Measurements from ENCODE around the gene VPS13D. TPM values are rescaled to one million over a fixed set of nuclear protein-coding genes. Genes with fewer than 3 reads are reported as not detected.

Gene VPS13D
- total RNA-seq, 2 donors from 2014 or later, result 54.0 to 63.3 TPM

GRCh38 chr1:12444329-12444841 is 214.6 kb downstream of the VPS13D start:
- no peak overlapping the region for H3K27ac ChIP-seq
- H3K27me3 ChIP-seq, result no peaks in the 10 kb centered on the region
- no peaks in the 10 kb centered on the region for H3K36me3 ChIP-seq (replicated peaks in 1 of 2; ENCODE audit: insufficient read depth in 1 of 2, low read depth in 2 of 2)
- no peak for DNase-seq
- ATAC-seq, result no peak
- WGBS, 2 donors, result 94% methylated on average over 4 of the region's 4 CpGs
- H3K9me3 ChIP-seq, result no peaks in the 10 kb centered on the region
- intact Hi-C loops (cut with DNase I), result no loop called here
- TF ChIP-seq CTCF (IDR thresholded peaks at IDR 0.05) (no peak), POLR2A (IDR thresholded peaks at IDR 0.05) (no peak)
- H3K4me3 ChIP-seq, result no peak overlapping the region
- H3K4me1 ChIP-seq, result peaks cover 20% of the 10 kb centered on the region

DNA sequence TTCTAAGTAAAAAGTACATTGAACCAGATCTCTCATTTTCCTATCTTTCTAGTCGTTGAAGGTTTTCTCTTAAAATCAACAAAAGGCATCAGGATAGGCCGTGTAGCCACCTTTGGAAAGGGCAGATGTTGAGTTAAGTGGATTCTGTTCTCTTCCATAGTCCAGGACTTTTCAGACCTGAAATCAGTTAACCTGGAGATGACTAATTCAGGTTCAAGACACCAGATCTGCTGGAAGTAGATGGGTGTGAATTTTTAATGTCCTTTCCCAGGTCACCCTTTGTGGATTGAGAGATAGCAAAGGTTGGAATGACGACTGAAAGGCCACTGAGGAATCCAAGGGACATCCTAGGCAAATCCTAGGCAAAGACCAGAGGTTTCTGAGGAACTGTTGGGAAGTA is 215.4 kb downstream of the VPS13D start:
- intact Hi-C loops (cut with DNase I), result no loop called here
- H3K27me3 ChIP-seq, result no peaks in the 10 kb centered on the region
- no peak overlapping the region for H3K4me3 ChIP-seq
- no peak overlapping the region for H3K27ac ChIP-seq
- 70 to 76% methylated on average over 3 of the region's 3 CpGs for WGBS, 2 donors
- H3K4me1 ChIP-seq, result peaks cover 28% of the 10 kb centered on the region
- TF ChIP-seq POLR2A (IDR thresholded peaks at IDR 0.05), result no peak
- TF ChIP-seq CTCF (IDR thresholded peaks at IDR 0.05), result no peak
- no peak for DNase-seq
- H3K36me3 ChIP-seq (replicated peaks in 1 of 2; ENCODE audit: insufficient read depth in 1 of 2, low read depth in 2 of 2), result no peaks in the 10 kb centered on the region
- H3K9me3 ChIP-seq, result no peaks in the 10 kb centered on the region
- no peak for ATAC-seq

DNA sequence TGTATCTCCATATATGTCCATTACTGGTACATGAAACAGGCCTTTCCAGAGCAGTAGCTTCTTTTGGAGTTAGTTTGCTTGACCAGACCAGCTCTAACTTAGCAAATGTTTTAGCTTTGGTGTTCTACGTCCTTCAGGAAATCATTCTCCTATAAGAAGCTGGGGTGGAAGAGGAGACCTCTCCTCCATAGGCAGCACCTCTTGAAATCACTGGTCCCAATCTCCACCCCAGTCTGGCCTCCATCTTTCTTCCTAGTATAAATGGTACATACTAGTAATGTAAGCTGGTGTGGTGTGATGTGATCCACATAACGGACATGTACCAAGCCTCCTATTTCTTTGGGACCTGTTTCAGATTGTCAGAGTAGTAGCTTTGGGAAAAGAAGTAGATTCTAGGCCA is 216.8 kb downstream of the VPS13D start:
- Histone ChIP-seq H3K36me3 (replicated peaks in 1 of 2; ENCODE audit: insufficient read depth in 1 of 2, low read depth in 2 of 2) (no peaks in the 10 kb centered on the region), H3K9me3 (no peaks in the 10 kb centered on the region), H3K4me1 (peaks cover 42% of the 10 kb centered on the region), H3K27me3 (no peaks in the 10 kb centered on the region), H3K4me3 (no peak overlapping the region), H3K27ac (no peak overlapping the region)
- DNase-seq (no peak), ATAC-seq (no peak)
- intact Hi-C loops (cut with DNase I), result no loop called here
- no peak for TF ChIP-seq CTCF (IDR thresholded peaks at IDR 0.05)
- TF ChIP-seq POLR2A (IDR thresholded peaks at IDR 0.05), result no peak
- WGBS, 2 donors, result 94 to 97% methylated on average over 2 of the region's 2 CpGs

- Histone ChIP-seq H3K36me3 (replicated peaks in 1 of 2; ENCODE audit: insufficient read depth in 1 of 2, low read depth in 2 of 2) (no peaks in the 10 kb centered on the region), H3K27me3 (no peaks in the 10 kb centered on the region), H3K4me1 (peaks cover 44% of the 10 kb centered on the region), H3K4me3 (no peak overlapping the region), H3K9me3 (no peaks in the 10 kb centered on the region), H3K27ac (no peak overlapping the region)
- ATAC-seq, result no peak
- DNase-seq, result no peak
- WGBS, 2 donors, result 47 to 63% methylated on average over 3 of the region's 3 CpGs
- intact Hi-C loops (cut with DNase I), result no loop called here
- TF ChIP-seq CTCF (IDR thresholded peaks at IDR 0.05) (no peak), POLR2A (IDR thresholded peaks at IDR 0.05) (no peak)
Measured at GRCh38 chr1:12447307-12447706, 217.5 kb downstream of the VPS13D start.

- H3K27ac ChIP-seq, result peak overlapping the region in 2 of 4 donors; percentile 11 to 24
- H3K36me3 ChIP-seq (replicated peaks in 1 of 2; ENCODE audit: insufficient read depth in 1 of 2, low read depth in 2 of 2), result no peaks in the 10 kb centered on the region
- H3K9me3 ChIP-seq, result no peaks in the 10 kb centered on the region
- DNase-seq (no peak), ATAC-seq (peak; percentile 10)
- intact Hi-C loops (cut with DNase I), result no loop called here
- no peaks in the 10 kb centered on the region for H3K27me3 ChIP-seq
- no peak for TF ChIP-seq CTCF (IDR thresholded peaks at IDR 0.05)
- no peak for TF ChIP-seq POLR2A (IDR thresholded peaks at IDR 0.05)
- WGBS, 2 donors, result 84 to 86% methylated on average over 7 of the region's 7 CpGs
- H3K4me1 ChIP-seq, result peaks cover 50% of the 10 kb centered on the region
- no peak overlapping the region for H3K4me3 ChIP-seq
Measured at GRCh38 chr1:12447849-12448312, 218.1 kb downstream of the VPS13D start.

Measured in body of pancreas (tissue), 4 donors.